Activated T-cell treated with anti-CD3 and anti-CD28 coated beads, Interleukin-2, amount 50 U/mL, for 4 hours (primary cell): ENCODE results near the gene ZDHHC8. TPM values are rescaled to one million over a fixed set of nuclear protein-coding genes. Genes with fewer than 3 reads are reported as not detected.

ENCODE experiments used
- ATAC-seq, 2 donors: fragments of 200-7000 bp; cut with Tn5 transposase; one replicate each; pipeline ENCODE4 v1.10.0; 2021
- DNase-seq: peaks from one replicate; pipeline ENCODE4 v3.0.0-alpha.2; 2020
- H3K27me3 Mint-ChIP-seq: one replicate; pipeline ENCODE4 v1.8.0; 2021; ENCODE audit warnings: low read depth, mixed read lengths
- H3K36me3 Mint-ChIP-seq: one replicate; pipeline ENCODE4 v1.8.0; 2022; ENCODE audit warnings: mixed read lengths; ENCODE audit not compliant: insufficient read depth
- H3K4me1 Mint-ChIP-seq: one replicate; pipeline ENCODE4 v1.8.0; 2021; ENCODE audit warnings: low read depth, mixed read lengths
- H3K4me3 Mint-ChIP-seq: one replicate; pipeline ENCODE4 v1.8.0; 2021; ENCODE audit warnings: mild to moderate bottlenecking, moderate library complexity, mixed read lengths
- H3K9me3 Mint-ChIP-seq: one replicate; pipeline ENCODE4 v1.8.0; 2021; ENCODE audit warnings: mixed read lengths
- total RNA-seq, 3 donors: library from RNA; stranded (reverse); gene quantifications; one replicate each; pipeline ENCODE4 v1.2.1, GENCODE V29; 2021

Gene ZDHHC8
- total RNA-seq, 3 donors from 2014 or later, result 88.2 to 99.5 (median 89.5) TPM

GRCh38 chr22:20127869-20128618, 3.6 kb upstream of the ZDHHC8 start:
- no peak overlapping the region for H3K4me3 Mint-ChIP-seq
- no peak for ATAC-seq
- H3K36me3 Mint-ChIP-seq, result peaks cover 15% of the 10 kb centered on the region
- H3K9me3 Mint-ChIP-seq, result no peaks in the 10 kb centered on the region
- H3K4me1 Mint-ChIP-seq, result peaks cover 18% of the 10 kb centered on the region
- DNase-seq, result no peak
- no peaks in the 10 kb centered on the region for H3K27me3 Mint-ChIP-seq

GRCh38 chr22:20128619-20128901, 3.0 kb upstream of the ZDHHC8 start:
- H3K27me3 Mint-ChIP-seq, result no peaks in the 10 kb centered on the region
- no peak for DNase-seq
- no peaks in the 10 kb centered on the region for H3K9me3 Mint-ChIP-seq
- no peak overlapping the region for H3K4me3 Mint-ChIP-seq
- peaks cover 21% of the 10 kb centered on the region for H3K4me1 Mint-ChIP-seq
- ATAC-seq, result no peak
- H3K36me3 Mint-ChIP-seq, result peaks cover 15% of the 10 kb centered on the region

GRCh38 chr22:20128902-20129746, 2.5 kb upstream of the ZDHHC8 start:
- DNase-seq (peak; percentile 52), ATAC-seq (peak in 1 of 2 donors; percentile 5)
- H3K4me1 Mint-ChIP-seq, result peaks cover 22% of the 10 kb centered on the region
- no peaks in the 10 kb centered on the region for H3K27me3 Mint-ChIP-seq
- H3K36me3 Mint-ChIP-seq, result peaks cover 15% of the 10 kb centered on the region
- H3K9me3 Mint-ChIP-seq, result no peaks in the 10 kb centered on the region
- no peak overlapping the region for H3K4me3 Mint-ChIP-seq

DNA sequence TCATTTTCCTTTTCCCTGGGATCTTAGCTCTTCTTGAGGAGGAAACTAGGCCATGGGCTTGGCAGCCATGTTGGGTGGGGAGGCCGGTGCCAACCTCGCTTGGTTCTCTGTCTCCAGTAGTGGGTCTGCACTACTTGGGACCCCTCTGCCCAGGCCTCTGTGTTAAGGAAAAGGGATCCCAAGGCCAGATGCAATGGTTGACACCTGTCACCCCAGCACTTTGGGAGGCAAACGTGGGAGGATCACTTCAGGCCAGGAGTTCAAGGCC, 1.9 kb upstream of the ZDHHC8 start:
- ATAC-seq (no peak), DNase-seq (no peak)
- H3K27me3 Mint-ChIP-seq, result no peaks in the 10 kb centered on the region
- peaks cover 15% of the 10 kb centered on the region for H3K36me3 Mint-ChIP-seq
- peaks cover 28% of the 10 kb centered on the region for H3K4me1 Mint-ChIP-seq
- no peak overlapping the region for H3K4me3 Mint-ChIP-seq
- H3K9me3 Mint-ChIP-seq, result no peaks in the 10 kb centered on the region

GRCh38 chr22:20130319-20130718, 1.3 kb upstream of the ZDHHC8 start:
- DNase-seq, result no peak

DNA sequence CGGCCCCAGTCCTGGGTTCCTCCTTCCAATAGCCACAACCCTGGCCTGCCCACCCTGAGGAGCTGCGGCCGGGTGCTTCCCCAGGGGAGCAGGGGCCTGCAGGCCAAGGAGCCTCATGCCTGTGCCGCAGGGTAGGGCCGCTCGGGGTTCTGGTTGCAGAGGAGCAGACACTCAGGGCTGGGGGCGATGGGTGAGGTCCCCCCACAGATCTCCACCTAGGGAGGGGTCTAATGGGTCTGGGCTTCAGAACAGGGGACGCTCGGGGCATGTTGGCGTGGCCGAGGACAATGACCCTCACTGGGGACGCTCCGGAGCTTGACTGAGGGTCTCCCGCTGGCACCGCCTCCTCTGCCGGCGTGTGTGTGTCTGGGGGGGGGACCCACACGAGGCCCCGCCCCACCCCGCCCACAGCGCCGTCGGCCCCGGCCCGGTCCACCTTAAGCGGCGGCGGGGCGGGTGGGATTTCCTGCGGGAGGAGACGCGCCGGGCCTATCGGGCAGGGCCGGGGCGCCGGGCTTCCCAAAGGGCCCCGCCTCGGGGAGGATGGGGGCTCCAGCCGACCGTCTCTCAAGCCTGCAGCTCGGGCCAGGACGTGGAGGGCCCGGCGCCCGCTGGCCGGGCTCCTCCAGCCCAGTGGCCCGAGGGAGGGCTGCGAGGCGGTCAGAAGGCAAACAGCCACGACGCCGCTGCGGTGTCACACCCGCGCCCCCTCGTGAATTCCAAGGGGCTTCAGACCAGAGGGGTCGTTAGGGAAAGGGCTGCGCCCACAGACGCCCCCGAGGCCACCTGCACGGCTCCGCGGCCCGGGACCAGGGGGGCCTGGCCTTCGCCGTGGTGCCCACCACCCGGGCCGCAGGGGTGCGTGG, 640 bp upstream of the ZDHHC8 start:
- H3K27me3 Mint-ChIP-seq, result no peaks in the 10 kb centered on the region
- H3K9me3 Mint-ChIP-seq, result no peaks in the 10 kb centered on the region
- H3K36me3 Mint-ChIP-seq, result peaks cover 7% of the 10 kb centered on the region
- ATAC-seq, result peak; percentile 80 to 81
- H3K4me3 Mint-ChIP-seq, result peak overlapping the region; percentile 64
- DNase-seq, result peak; percentile 79
- peaks cover 32% of the 10 kb centered on the region for H3K4me1 Mint-ChIP-seq

More at GRCh38 chr22:20130319-20130718, 1.3 kb upstream of the ZDHHC8 start:
- Mint-ChIP-seq H3K27me3 (no peaks in the 10 kb centered on the region), H3K4me1 (peaks cover 30% of the 10 kb centered on the region), H3K4me3 (peak overlapping the region; percentile 64), H3K36me3 (peaks cover 13% of the 10 kb centered on the region), H3K9me3 (no peaks in the 10 kb centered on the region)
- no peak for ATAC-seq

DNA sequence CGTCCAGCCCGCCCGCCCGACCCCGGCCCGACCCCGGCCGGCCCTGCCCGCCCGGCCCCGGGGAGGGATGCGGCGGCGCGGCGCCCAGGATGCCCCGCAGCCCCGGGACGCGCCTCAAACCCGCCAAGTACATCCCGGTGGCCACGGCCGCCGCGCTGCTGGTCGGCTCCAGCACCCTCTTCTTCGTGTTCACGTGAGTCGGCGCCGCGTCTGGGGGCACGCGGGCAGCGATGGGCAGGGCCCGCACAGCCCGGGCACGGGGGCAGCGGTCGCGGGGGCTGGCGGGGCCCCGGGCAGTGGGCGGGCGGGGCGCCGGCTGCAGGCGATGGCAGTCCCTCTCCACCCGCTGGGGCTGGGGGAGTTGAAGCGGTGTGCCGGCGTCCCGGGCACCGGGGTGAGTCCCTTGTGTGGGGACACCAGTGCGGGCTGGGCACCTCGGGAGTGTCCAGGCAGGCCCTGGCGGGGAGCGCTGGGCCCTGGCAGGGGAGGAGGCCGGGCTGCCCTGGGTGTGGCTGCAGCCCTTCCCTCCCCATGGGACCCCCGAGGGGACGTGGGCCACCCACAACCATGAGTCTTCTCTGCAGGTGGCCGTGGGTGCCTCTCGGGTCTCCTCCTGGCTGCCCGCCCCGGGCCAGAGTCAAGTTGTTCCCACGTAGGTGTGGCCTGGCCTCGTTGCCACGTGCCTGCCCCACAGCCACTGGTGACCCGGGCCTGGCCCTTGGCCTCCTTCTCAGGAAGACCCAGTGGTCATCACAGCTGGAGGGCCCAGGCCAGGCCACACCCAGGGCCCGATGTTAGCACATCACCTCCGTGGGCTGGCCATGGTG, 468 bp downstream of the ZDHHC8 start:
- Mint-ChIP-seq H3K4me3 (peak overlapping the region; percentile 80), H3K9me3 (no peaks in the 10 kb centered on the region), H3K36me3 (peaks cover 5% of the 10 kb centered on the region), H3K27me3 (no peaks in the 10 kb centered on the region), H3K4me1 (peaks cover 39% of the 10 kb centered on the region)
- DNase-seq (no peak), ATAC-seq (peak; percentile 0 to 8)

- H3K4me3 Mint-ChIP-seq, result peak overlapping the region; percentile 80
- peaks cover 41% of the 10 kb centered on the region for H3K4me1 Mint-ChIP-seq
- H3K36me3 Mint-ChIP-seq, result peaks cover under 1% of the 10 kb centered on the region
- ATAC-seq (no peak), DNase-seq (no peak)
- H3K27me3 Mint-ChIP-seq, result no peaks in the 10 kb centered on the region
- no peaks in the 10 kb centered on the region for H3K9me3 Mint-ChIP-seq
Observed at GRCh38 chr22:20132686-20133246, 1.2 kb downstream of the ZDHHC8 start.

- Mint-ChIP-seq H3K9me3 (no peaks in the 10 kb centered on the region), H3K36me3 (no peaks in the 10 kb centered on the region), H3K27me3 (no peaks in the 10 kb centered on the region)
Observed at GRCh38 chr22:20133930-20134549, 2.4 kb downstream of the ZDHHC8 start.

DNA sequence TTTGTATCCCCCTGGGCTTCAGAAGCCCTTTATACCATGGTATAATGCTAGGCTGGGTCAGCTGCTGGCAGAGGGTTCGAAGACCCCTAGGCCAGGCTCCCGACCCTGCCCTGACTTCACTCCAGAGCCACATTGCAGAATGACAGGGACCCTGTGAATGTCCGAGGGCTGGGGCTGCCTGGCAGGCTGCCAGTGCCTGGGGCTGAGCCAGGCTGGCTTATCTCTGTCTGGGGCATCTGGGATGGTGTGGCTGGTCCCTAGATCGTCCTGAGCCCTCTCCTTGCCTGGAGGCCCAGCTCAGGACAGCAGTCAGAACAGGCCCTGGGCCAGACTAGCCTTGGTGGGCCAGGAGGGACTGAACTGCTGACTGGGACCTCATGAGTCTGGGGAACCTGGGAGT, 3.7 kb downstream of the ZDHHC8 start:
- H3K27me3 Mint-ChIP-seq, result no peaks in the 10 kb centered on the region
- no peaks in the 10 kb centered on the region for H3K36me3 Mint-ChIP-seq
- DNase-seq (no peak), ATAC-seq (no peak)
- H3K4me3 Mint-ChIP-seq, result no peak overlapping the region
- H3K9me3 Mint-ChIP-seq, result no peaks in the 10 kb centered on the region
- H3K4me1 Mint-ChIP-seq, result peaks cover 36% of the 10 kb centered on the region

More at GRCh38 chr22:20133930-20134549, 2.4 kb downstream of the ZDHHC8 start:
- ATAC-seq (no peak), DNase-seq (no peak)
- H3K4me3 Mint-ChIP-seq, result peak overlapping the region; percentile 80
- H3K4me1 Mint-ChIP-seq, result peaks cover 42% of the 10 kb centered on the region

DNA sequence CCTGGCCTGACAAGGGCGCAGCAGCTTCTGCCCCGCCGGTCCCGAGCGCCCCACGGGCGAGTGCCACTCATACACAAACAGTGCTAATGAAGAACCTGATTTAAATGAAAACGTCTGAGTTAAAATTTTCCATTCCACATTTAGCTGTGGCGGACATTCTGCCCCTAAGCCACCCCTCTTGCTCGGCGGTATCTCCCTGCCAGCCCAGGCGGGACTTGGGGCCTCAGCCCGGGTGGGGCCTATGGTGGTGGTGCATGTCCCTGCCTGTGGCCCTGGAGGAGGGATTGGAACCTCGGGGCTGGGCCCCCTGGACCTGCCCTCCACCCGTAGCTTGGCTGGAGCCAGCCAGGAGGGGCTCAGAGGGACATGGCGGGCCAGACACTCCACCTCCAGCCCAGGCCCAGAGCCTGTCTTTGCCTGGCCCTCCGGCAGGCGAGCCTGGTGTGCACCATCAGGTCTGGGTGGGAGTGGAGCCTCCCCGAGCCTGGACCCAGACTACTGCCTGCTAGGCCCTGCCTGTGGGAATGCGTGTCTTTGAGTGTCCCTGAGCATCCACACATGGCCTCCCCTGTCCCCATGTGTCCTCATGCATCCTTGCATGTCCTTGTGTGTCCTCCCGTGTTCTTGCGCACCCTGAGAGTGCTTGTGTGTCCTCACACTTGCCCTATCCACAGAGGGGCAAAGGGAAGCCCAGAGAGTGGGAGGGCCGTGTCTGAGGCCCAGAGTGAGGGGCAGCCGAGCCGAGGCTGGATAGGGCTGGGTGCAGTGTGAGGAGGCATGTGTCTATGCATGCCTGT, 4.4 kb downstream of the ZDHHC8 start:
- Mint-ChIP-seq H3K27me3 (no peaks in the 10 kb centered on the region), H3K4me1 (peaks cover 36% of the 10 kb centered on the region)

DNA sequence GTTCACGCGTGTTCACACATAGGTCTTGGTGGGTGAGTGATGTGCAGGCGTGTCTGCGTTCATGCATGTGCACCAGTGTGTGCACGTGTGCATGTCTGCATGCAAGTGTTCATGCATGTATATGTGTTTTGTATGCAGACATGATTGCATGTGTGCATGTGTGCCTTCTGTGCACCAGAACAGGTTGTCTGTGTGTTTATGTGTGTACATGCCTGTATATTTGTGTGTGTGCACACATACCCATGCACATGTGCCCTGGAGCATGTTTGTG, 4.9 kb downstream of the ZDHHC8 start:
- no peak for DNase-seq
- Mint-ChIP-seq H3K9me3 (no peaks in the 10 kb centered on the region), H3K36me3 (no peaks in the 10 kb centered on the region), H3K4me1 (peaks cover 36% of the 10 kb centered on the region), H3K4me3 (no peak overlapping the region), H3K27me3 (no peaks in the 10 kb centered on the region)
- no peak for ATAC-seq

More for the DNA sequence above, 4.4 kb downstream of the ZDHHC8 start:
- Mint-ChIP-seq H3K36me3 (no peaks in the 10 kb centered on the region), H3K4me3 (no peak overlapping the region), H3K9me3 (no peaks in the 10 kb centered on the region)
- DNase-seq, result no peak
- no peak for ATAC-seq

GRCh38 chr22:20137113-20137512, 5.5 kb downstream of the ZDHHC8 start:
- Mint-ChIP-seq H3K4me1 (peaks cover 36% of the 10 kb centered on the region), H3K27me3 (no peaks in the 10 kb centered on the region), H3K9me3 (no peaks in the 10 kb centered on the region), H3K4me3 (no peak overlapping the region), H3K36me3 (no peaks in the 10 kb centered on the region)
- no peak for ATAC-seq
- no peak for DNase-seq
